Epidermal melanocyte (primary cell): ENCODE data around the gene TTC32.

Experiments used
- DNase-seq: peaks from one replicate; pipeline ENCODE4 v3.0.0; 2011; ENCODE audit warnings: low spot score; ENCODE audit not compliant: insufficient read length

The TTC32 gene

GRCh38 chr2:19878268-19879046, 23.3 kb downstream of the TTC32 start:
- no peak for DNase-seq

GRCh38 chr2:19876751-19877150, 25.0 kb downstream of the TTC32 start:
- no peak for DNase-seq

GRCh38 chr2:19875280-19875679, 26.5 kb downstream of the TTC32 start:
- no peak for DNase-seq

- no peak for DNase-seq
Measured at GRCh38 chr2:19874726-19875125, 27.1 kb downstream of the TTC32 start.

GRCh38 chr2:19873014-19873413, 28.8 kb downstream of the TTC32 start:
- DNase-seq, result no peak

GRCh38 chr2:19872302-19872701, 29.5 kb downstream of the TTC32 start:
- DNase-seq, result no peak

- no peak for DNase-seq
Measured at GRCh38 chr2:19871836-19872235, 29.9 kb downstream of the TTC32 start.

DNA sequence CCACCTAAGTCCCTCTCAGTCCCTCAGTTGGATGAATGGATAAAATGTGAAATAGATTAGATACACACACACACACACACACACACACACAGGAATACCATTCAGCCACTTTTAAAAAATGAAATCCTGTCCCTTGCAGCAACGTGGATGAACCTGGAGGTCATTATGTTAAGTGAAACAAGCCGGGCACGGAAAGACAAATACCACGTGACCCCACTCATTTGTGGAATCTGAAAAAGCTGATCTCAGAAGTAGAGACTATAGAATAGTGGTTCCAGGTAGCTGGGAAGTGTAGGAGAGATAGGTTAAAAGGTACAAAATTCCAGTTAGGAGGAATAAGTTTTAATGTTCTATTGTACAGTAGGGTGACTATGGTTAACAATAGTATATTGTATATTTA, 31.0 kb downstream of the TTC32 start:
- DNase-seq, result no peak

- no peak for DNase-seq
Measured at GRCh38 chr2:19868701-19869580, 32.8 kb downstream of the TTC32 start.

GRCh38 chr2:19868224-19868623, 33.6 kb downstream of the TTC32 start:
- no peak for DNase-seq

- no peak for DNase-seq
Measured at GRCh38 chr2:19866771-19867170, 35.0 kb downstream of the TTC32 start.

DNA sequence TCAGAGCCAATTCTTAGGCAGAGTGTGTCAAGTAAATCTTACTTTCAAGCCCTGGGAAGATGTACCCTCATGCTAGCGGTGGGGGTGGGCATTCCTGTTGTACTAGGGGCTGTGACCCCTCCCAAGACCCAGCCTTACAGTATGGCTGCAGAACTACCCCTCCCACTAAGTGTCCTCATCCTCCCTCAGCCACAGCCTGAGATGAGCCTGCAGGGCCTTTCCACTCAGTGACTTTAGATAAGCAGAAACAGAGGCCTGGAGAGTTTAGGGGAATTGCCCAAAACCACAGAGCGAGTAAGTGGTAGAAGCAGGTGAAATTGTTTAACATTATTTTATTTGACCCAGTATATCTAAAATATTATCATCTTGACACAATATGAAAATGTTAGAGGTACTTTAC, 36.6 kb downstream of the TTC32 start:
- DNase-seq, result no peak

- no peak for DNase-seq
Measured at GRCh38 chr2:19864381-19864780, 37.4 kb downstream of the TTC32 start.

GRCh38 chr2:19863303-19864041, 38.3 kb downstream of the TTC32 start:
- DNase-seq, result peak; percentile 38

DNA sequence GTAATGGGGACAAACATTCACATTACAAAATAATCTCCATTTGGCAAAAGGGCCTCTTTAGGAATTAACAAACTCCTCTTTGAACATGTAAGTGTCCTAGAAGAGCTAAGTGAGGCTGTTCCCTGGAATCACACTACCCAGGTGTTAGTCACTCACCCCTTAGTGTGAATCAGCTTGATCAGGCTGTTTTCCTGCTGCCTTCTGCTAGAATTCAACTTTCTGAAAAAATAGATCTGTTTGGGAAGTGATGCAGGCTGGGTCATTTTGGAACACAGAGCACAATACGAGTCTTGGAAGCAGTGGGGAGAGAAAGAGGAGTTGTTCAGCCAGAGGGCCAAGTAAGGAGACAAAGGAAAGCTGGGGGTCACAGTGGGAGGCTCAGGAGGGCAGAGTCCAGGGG, 40.0 kb downstream of the TTC32 start:
- DNase-seq, result no peak

DNA sequence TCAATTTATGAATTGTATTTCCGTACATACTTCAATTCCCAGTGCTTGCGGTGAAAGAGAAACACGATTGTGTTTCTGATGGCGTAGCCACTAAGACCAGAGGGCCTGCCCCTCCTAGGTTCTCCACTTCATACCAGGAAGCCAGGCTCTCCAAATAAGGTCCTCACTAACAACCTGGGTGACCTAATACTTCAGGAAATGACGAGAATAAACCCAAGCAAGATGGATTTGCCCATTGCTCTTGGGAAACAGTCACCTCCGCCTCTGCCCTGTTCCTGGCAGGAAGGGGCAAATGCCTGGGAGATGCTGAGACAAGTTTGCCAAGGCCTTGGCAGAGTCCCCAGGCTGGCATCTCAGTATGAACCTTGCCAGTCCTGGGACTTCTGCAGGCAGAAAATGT, 41.8 kb downstream of the TTC32 start:
- DNase-seq, result no peak

- DNase-seq, result no peak
Measured at GRCh38 chr2:19859565-19859964, 42.2 kb downstream of the TTC32 start.

- DNase-seq, result no peak
Measured at GRCh38 chr2:19857806-19858205, 44.0 kb downstream of the TTC32 start.

- DNase-seq, result no peak
Measured at GRCh38 chr2:19857100-19857499, 44.7 kb downstream of the TTC32 start.

DNA sequence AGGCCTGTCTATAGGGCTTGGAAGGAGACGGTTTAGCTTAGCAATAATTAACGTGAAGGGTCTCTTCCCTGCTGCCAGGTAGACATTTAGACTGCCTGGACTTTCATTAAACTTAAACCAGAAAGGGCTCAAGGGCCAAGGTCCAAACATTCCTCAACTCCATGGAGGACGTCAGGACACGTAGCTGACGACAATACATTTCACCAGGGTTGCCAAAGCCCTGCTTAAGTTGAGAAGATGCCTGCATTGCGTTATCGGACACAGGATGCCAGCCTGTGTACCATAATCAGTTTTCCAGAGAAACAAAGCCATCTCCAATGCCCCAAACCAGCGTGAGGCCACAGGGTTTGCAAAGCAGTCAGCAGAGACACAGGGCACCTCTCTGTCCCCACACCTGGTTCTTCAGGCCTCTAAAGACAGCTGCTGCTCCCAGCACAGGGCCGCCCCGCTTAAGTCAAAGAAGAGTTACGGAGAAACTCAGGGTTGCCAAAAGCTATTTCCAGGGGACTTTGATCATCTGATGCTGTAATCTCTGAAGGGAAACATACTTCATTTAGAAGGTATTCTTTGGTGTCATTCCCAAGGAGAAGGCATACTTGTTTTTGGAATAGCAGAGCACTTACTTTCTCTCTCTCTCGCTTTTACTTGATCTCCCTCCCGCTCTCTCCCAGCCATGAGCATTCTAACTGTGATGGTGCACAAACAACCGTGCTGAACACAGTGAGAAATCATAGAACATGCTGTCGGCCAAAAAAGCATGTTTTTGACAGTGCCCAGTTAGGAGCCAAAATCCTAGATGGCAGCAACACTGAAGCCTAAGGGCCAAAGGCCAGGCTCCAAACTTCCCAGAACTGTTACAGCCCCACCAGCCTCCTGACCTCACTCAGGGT, 46.0 kb downstream of the TTC32 start:
- DNase-seq, result no peak
